SJSA1 (cell line): ENCODE results near the gene TLE6. TPM values are rescaled to one million over a fixed set of nuclear protein-coding genes. Genes with fewer than 3 reads are reported as not detected.
"Not testable (repeated sequence)": the region's sequence is repeated elsewhere in the genome, so short reads cannot be mapped to it uniquely, and the experiment has no call there.

Source experiments
- DNase-seq, 2 experiments: peaks; one replicate each; pipeline ENCODE4 v3.0.0-alpha.2; 2015 to 2020; ENCODE audit warnings: low spot score in 2 of 2, low read depth in 1 of 2
- H3K27ac ChIP-seq: fragments of 250-450 bp; sonication (Bioruptor Pico); 2 replicates; pipeline ENCODE4 v1.5.1; 2020; ENCODE audit warnings: mild to moderate bottlenecking, moderate library complexity
- H3K27me3 ChIP-seq: fragments of 250-450 bp; sonication (Bioruptor Pico); replicated peaks from 2 replicates; pipeline ENCODE4 v1.5.1; 2020; ENCODE audit warnings: mild to moderate bottlenecking, moderate library complexity
- H3K36me3 ChIP-seq: fragments of 250-450 bp; sonication (Bioruptor Pico); 2 replicates; pipeline ENCODE4 v1.5.1; 2020; ENCODE audit warnings: mild to moderate bottlenecking
- H3K4me1 ChIP-seq: fragments of 250-450 bp; sonication (Bioruptor Pico); replicated peaks from 2 replicates; pipeline ENCODE4 v1.6.1; 2021; ENCODE audit warnings: mild to moderate bottlenecking
- H3K4me3 ChIP-seq: fragments of 250-450 bp; sonication (Bioruptor Pico); 2 replicates; pipeline ENCODE4 v1.5.1; 2020; ENCODE audit warnings: mild to moderate bottlenecking
- H3K9me3 ChIP-seq: fragments of 250-450 bp; sonication (Bioruptor Pico); replicated peaks from 2 replicates; pipeline ENCODE4 v1.5.1; 2020; ENCODE audit warnings: mild to moderate bottlenecking
- total RNA-seq: library from RNA; depleted of rRNA; stranded (reverse); fragments of >200 nt; shearing (Covaris generic); gene quantifications from 2 replicates; pipeline ENCODE4 v1.2.3, GENCODE V29; 2014

The TLE6 gene
- total RNA-seq, 1 experiment from 2014 or later: 7.2 TPM

DNA sequence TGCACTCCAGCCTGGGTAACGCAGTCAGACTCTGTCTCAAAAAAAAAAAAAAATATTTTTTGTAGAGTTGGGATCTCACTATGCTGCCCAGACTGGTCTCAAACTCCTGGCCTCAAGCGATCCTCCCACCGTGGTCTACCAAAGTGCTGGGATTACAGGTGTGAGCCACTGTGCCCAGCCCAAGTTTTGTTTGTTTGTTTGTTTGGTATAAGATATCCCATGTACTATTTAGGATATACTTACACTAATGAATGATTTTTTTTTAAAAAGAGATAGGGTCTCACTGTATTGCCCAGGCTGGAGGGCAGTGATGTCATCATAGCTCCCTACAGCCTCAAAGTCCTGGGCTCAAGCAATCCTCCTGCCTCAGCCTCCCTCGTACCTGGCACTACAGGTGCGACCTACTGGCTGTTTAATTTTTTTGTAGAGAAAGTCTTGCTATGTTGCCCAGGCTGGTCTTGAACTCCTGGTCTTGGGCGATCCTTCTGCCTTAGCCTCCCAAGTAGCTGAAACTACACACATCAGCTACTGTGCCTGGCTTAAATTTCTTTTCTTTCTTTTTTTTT lies 24.0 kb downstream of the TLE6 start:
- Histone ChIP-seq H3K4me1 (no peaks in the 10 kb centered on the region), H3K36me3 (no peaks in the 10 kb centered on the region), H3K4me3 (no peak overlapping the region), H3K27me3 (no peaks in the 10 kb centered on the region), H3K27ac (no peak overlapping the region), H3K9me3 (no peaks in the 10 kb centered on the region)
- DNase-seq: no peak

GRCh38 chr19:3003046-3003445 lies 25.7 kb downstream of the TLE6 start:
- H3K36me3 ChIP-seq: no peaks in the 10 kb centered on the region; the same call in 1 of the 2 replicates
- H3K4me3 ChIP-seq: no peak overlapping the region
- no peak overlapping the region for H3K27ac ChIP-seq
- no peaks in the 10 kb centered on the region for H3K9me3 ChIP-seq
- no peaks in the 10 kb centered on the region for H3K27me3 ChIP-seq
- no peak for DNase-seq
- no peaks in the 10 kb centered on the region for H3K4me1 ChIP-seq

DNA sequence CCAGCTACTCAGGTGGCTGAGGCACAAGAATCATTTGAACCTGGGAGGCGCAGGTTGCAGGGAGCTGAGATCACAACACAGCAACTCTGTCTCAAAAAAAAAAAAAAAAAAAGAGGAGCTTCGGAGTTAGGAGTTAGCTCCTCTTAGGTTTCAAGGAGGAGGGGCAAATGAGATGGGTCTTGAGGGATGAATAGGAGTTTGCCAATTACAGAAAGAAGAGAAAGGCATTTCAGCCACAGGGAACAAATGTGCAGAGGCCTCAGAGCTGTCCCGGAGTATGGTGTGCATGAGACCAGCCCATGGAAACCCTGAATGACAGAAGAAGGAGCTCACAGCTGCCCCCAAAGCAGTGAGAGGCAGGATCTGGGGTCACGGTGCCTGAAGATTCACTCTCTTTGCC lies 27.2 kb downstream of the TLE6 start:
- Histone ChIP-seq H3K4me1 (no peaks in the 10 kb centered on the region), H3K4me3 (no peak overlapping the region), H3K9me3 (no peaks in the 10 kb centered on the region), H3K27me3 (no peaks in the 10 kb centered on the region), H3K27ac (no peak overlapping the region), H3K36me3 (no peaks in the 10 kb centered on the region; the same call in 1 of the 2 replicates)
- no peak for DNase-seq

DNA sequence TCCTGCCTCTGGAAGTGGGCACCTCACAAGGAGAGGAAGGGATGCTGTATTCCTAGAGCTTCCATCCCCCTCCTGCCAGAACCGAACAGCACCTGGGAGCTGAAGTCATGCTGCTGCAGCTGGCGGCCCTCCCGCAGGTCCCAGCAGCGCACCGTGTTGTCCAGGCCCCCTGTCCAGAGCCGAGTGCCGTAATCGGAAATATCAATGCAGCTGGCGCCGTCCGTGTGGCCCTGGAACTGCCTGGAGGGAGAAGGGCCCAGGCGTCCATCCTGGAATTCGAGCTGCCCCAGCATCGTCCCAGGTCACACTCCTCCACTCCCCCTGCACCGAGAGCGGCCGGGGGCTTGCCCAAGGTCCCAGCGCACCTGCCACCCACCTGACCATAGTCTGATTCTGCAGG lies 28.0 kb downstream of the TLE6 start:
- H3K36me3 ChIP-seq: no peaks in the 10 kb centered on the region; the same call in 1 of the 2 replicates
- H3K4me1 ChIP-seq: no peaks in the 10 kb centered on the region
- no peaks in the 10 kb centered on the region for H3K27me3 ChIP-seq
- no peak for DNase-seq
- H3K9me3 ChIP-seq: no peaks in the 10 kb centered on the region
- H3K4me3 ChIP-seq: no peak overlapping the region
- no peak overlapping the region for H3K27ac ChIP-seq

DNA sequence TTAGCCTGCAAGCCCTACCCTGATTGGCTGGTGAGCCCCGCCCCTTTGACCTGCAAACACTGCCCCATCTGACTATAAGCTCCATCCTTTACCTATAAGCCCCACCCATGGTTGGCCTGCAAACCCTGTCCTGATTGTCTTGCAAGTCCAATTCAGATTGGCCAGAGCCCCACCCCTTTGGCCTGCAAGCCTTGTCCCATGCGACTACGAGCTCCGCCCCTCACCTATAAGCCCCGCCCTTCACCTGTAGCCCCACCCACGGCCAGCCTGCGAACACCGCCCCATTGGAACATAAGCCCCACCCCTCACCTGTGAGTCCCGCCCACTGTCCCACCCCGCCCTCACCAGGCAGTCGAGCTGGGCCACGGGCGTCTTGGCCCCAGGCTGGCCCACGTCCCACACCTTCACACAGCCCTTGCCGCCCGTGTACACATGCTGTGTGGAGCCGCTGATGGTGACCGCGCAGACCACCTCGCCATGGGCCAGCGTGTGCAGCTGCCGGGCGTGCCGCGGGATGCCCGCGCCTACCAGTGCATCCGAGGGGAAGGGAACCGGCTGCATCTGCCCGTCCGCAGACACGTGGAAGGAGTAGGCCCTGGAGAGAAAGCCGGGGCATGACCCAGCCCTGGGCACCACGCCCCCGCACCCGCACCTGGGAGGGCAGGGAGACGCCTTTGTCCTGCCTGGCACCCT lies 28.9 kb downstream of the TLE6 start:
- H3K27me3 ChIP-seq: no peaks in the 10 kb centered on the region
- no peaks in the 10 kb centered on the region for H3K9me3 ChIP-seq
- H3K4me3 ChIP-seq: no peak overlapping the region
- no peaks in the 10 kb centered on the region for H3K4me1 ChIP-seq
- H3K36me3 ChIP-seq: peaks cover 4% of the 10 kb centered on the region; the same call in 1 of the 2 replicates
- no peak for DNase-seq
- no peak overlapping the region for H3K27ac ChIP-seq

GRCh38 chr19:3007975-3008374 lies 30.6 kb downstream of the TLE6 start:
- H3K4me3 ChIP-seq: no peak overlapping the region
- no peaks in the 10 kb centered on the region for H3K4me1 ChIP-seq
- no peak for DNase-seq

DNA sequence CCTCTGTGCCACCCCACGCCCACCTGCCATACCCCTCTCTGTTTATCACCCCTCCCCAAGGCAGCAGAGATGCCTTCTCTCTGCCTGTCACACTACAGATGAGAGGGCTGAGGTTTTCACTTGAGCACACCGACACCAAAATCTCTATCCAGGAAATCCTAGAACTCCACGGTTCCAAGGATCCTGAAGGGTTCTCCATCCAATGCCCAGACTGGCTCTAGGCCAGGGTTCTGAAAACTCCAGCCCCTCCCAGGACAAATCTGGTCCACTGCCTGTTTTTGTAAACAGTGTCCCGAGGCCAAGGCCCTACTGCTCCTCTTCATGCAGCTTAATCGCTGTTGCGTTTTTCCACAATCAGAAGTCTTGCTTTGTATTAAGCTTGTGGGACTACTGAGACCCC lies 31.6 kb downstream of the TLE6 start:
- Histone ChIP-seq H3K27ac (no peak overlapping the region), H3K36me3 (peaks cover 4% of the 10 kb centered on the region; the same call in 1 of the 2 replicates), H3K27me3 (no peaks in the 10 kb centered on the region), H3K4me1 (no peaks in the 10 kb centered on the region), H3K9me3 (no peaks in the 10 kb centered on the region), H3K4me3 (no peak overlapping the region)
- no peak for DNase-seq

More at GRCh38 chr19:3007975-3008374, 30.6 kb downstream of the TLE6 start:
- Histone ChIP-seq H3K27ac (no peak overlapping the region), H3K9me3 (no peaks in the 10 kb centered on the region), H3K36me3 (peaks cover 4% of the 10 kb centered on the region; the same call in 1 of the 2 replicates), H3K27me3 (no peaks in the 10 kb centered on the region)

DNA sequence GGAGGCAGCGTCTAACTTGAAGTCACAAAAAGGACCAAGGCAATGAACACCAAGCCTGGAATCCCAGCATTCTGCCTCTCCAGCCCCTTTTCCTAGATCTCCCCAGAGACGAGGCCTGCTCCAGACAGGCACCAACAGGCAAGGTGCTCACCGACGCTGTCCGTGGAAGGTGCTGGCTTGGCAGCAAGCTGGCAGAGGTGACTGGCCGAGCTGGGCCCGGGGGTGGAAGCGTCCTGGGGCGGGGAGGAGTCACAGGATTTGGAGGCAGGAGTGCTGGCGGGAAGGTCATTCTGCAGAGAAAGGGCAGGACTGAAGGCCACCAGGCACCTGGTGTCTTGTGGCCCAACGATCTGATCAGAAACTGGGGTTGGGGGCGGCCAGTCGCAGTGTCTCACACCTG lies 33.5 kb downstream of the TLE6 start:
- H3K4me1 ChIP-seq: no peaks in the 10 kb centered on the region
- H3K9me3 ChIP-seq: no peaks in the 10 kb centered on the region
- H3K27me3 ChIP-seq: no peaks in the 10 kb centered on the region
- no peak overlapping the region for H3K27ac ChIP-seq
- peaks cover 8% of the 10 kb centered on the region; the same call in 1 of the 2 replicates for H3K36me3 ChIP-seq
- DNase-seq: no peak
- no peak overlapping the region for H3K4me3 ChIP-seq

DNA sequence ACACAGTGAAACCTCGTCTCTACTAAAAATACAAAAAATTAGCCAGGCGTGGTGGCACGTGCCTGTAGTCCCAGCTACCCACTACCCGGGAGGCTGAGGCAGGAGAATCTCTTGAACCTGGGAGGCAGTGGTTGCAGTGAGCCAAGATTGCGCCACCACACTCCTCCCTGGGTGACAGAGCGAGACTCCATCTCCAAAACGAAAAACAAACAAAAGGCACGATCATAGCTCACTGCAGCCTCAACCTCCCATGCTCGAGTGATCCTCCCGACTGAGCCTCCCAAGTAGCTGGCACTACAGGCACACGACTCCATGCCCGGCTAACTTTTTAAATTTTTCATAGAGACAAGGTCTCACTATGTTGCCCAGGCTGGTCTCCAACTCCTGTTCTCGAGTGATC lies 34.7 kb downstream of the TLE6 start:
- not testable (repeated sequence) for H3K4me1 ChIP-seq, H3K4me3 ChIP-seq, DNase-seq, H3K9me3 ChIP-seq, H3K36me3 ChIP-seq, H3K27ac ChIP-seq, H3K27me3 ChIP-seq

DNA sequence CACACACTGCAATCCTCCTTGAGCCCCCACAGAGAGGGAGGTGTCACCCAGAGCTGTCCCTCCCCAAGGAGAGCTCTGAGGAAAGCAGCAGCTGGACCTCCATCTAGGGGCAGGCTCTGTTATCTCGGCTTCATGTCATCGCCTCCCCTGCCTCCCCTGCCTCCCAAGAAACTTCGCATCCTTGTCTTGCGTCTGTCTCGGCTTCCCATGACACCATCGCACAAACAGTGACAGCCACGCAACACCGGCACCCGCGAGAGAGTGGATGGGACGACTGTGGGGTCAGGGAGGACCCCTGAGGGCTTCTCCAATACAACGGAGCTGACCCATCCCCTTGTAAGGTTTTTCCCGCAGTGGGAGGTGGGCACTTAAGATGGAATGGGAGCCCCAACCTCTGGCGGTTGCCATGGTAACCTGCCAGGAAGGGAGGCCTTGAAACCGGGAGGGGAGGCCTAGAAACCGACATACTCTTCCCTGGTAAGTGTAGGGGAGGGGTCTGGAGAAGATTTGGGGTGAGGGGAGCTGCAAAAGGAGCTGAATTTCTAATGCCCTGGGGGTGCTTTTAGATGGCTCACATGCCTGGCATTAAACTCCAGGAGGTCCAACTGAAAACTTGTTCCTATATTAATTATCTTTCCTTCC lies 35.4 kb downstream of the TLE6 start:
- H3K9me3 ChIP-seq: no peaks in the 10 kb centered on the region
- H3K4me1 ChIP-seq: no peaks in the 10 kb centered on the region
- peaks cover 8% of the 10 kb centered on the region; the same call in 1 of the 2 replicates for H3K36me3 ChIP-seq
- H3K27ac ChIP-seq: no peak overlapping the region
- no peaks in the 10 kb centered on the region for H3K27me3 ChIP-seq
- no peak for DNase-seq
- H3K4me3 ChIP-seq: no peak overlapping the region

- no peak overlapping the region for H3K27ac ChIP-seq
- H3K27me3 ChIP-seq: no peaks in the 10 kb centered on the region
- H3K9me3 ChIP-seq: no peaks in the 10 kb centered on the region
- DNase-seq: no peak
- H3K36me3 ChIP-seq: peaks cover 8% of the 10 kb centered on the region; the same call in 1 of the 2 replicates
- H3K4me1 ChIP-seq: no peaks in the 10 kb centered on the region
- no peak overlapping the region for H3K4me3 ChIP-seq
These were observed 35.9 kb downstream of the TLE6 start for GRCh38 chr19:3013263-3013725.

DNA sequence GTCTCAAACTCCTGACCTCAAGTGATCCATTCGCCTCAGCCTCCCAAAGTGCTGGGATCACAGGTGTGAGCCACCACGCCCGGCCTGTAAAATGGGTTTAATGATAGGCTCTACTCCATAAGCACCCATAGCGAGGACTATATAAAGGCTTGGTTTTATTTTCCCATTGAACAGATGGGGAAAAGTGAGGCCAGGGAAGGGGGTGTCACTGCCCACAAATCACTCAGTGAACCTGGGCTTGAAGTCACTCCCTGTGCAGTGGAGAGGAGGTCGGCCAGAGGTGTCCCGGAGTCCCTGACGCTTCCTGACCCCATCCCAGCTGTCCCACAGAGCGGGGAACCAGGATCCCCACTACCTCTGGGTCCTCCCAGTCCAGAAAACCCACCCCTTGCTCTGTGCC lies 36.8 kb downstream of the TLE6 start:
- H3K27ac ChIP-seq: no peak overlapping the region
- H3K4me3 ChIP-seq: no peak overlapping the region
- H3K4me1 ChIP-seq: no peaks in the 10 kb centered on the region
- H3K27me3 ChIP-seq: no peaks in the 10 kb centered on the region
- H3K9me3 ChIP-seq: no peaks in the 10 kb centered on the region
- no peak for DNase-seq
- H3K36me3 ChIP-seq: peaks cover 8% of the 10 kb centered on the region; the same call in 1 of the 2 replicates

DNA sequence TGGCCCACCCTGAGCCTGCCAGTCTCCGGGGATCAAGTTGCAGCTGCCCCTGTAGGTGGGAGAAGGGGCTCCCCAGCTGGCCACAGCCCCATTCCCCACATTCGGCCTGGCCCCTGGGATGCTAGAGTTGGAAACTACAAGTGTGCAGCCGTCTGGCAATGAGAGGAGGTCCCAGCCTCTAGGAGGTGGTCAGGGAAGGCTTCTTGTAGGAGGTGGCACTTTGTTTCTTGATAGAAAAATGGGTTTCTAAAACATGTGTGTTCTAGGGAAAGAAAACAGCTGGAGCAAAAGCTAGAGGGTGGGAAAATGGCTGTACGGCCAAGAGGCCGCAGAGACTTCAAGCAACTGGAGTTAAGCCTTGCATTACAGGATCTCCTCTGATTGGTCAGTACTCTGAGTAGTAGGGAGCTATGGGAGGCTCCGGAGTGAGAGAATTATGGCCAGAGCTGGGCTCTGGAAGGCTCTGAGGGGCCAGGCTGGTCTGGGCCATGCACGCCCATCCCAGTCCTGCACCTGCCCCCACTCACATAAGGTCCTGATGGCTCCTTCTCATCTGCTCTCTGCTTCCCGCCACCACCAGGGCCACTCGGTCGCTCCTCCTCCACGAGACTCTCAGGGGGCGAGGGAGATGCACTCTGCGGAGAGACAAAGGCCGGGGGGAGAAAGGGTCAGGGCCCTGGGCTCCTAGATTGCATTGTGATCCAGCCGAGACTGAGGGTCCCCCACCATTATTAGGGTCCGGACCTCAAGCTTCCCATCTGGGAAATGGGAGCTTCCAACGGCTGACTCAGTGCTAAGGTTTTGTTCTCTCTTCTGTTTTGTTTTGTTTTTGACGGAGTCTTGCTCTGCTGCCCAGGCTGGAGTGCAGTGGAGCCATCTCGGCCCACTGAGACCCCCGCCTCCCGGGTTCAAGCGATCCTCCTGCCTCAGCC lies 38.0 kb downstream of the TLE6 start:
- Histone ChIP-seq H3K4me1 (no peaks in the 10 kb centered on the region), H3K9me3 (no peaks in the 10 kb centered on the region), H3K4me3 (no peak overlapping the region), H3K36me3 (peaks cover 8% of the 10 kb centered on the region; the same call in 1 of the 2 replicates), H3K27ac (no peak overlapping the region), H3K27me3 (no peaks in the 10 kb centered on the region)
- DNase-seq: no peak
